ENCODE data around the gene PSTPIP1.

DNA sequence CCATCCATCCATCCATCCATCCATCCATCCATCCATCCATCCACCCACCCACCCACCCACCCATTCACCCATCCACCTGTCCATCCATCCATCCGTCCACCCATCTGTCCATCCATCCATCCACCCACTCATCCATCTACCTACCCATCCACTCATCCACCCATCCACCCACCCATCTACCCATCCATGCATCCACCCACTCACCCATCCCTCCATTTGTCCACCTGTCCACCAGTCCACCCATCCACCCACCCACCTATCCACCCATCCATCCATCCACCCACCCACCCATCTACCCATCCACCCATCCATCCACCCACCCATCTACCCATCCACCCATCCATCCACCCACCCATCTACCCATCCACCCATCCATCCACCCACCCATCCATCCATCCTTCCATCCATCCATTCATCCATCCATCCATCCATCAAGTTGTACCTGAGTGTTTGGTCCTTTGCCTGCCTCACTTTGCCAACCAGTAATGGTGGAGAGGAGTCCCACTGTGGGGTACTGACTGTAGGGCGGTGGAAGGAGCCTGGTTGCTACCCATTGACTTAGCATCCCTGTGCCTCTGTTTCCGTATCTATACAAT, 17.3 kb downstream of the PSTPIP1 start:
- TF ChIP-seq, protein P1, sequence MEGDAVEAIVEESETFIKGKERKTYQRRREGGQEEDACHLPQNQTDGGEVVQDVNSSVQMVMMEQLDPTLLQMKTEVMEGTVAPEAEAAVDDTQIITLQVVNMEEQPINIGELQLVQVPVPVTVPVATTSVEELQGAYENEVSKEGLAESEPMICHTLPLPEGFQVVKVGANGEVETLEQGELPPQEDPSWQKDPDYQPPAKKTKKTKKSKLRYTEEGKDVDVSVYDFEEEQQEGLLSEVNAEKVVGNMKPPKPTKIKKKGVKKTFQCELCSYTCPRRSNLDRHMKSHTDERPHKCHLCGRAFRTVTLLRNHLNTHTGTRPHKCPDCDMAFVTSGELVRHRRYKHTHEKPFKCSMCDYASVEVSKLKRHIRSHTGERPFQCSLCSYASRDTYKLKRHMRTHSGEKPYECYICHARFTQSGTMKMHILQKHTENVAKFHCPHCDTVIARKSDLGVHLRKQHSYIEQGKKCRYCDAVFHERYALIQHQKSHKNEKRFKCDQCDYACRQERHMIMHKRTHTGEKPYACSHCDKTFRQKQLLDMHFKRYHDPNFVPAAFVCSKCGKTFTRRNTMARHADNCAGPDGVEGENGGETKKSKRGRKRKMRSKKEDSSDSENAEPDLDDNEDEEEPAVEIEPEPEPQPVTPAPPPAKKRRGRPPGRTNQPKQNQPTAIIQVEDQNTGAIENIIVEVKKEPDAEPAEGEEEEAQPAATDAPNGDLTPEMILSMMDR (IDR thresholded peaks at IDR 0.05) = no peak
- TF ChIP-seq POLR2A (IDR thresholded peaks at IDR 0.05) = no peak

Measured in right lobe of liver (tissue), 4 donors.